GM12878 (cell line): ENCODE data around the gene CDH20. TPM values are rescaled to one million over a fixed set of nuclear protein-coding genes. Genes with fewer than 3 reads are reported as not detected.

Source experiments
- ATAC-seq: fragments of 200-7000 bp; cut with Tn5 transposase; 3 replicates; pipeline ENCODE4 v1.9.1; 2020; ENCODE audit warnings: mild to moderate bottlenecking, moderate library complexity
- BruUV-seq: library from RNA; stranded (reverse); fragments of 400-500 nt; replicated peaks from 2 replicates; lab custom pipeline; 2021; lab: Mats Ljungman, UMichigan
- CTCF ChIA-PET: fragments of 300-600 bp; sonication (Branson Sonifier 250); formaldehyde crosslinking; extraction: SDS; loops from one replicate; lab custom pipeline; 2021; ENCODE audit warnings: inconsistent platforms; lab: Yijun Ruan, JAX
- POLR2A ChIA-PET: fragments of 350-600 bp; formaldehyde crosslinking; extraction: SDS; loops from one replicate; lab custom pipeline; 2021; ENCODE audit warnings: inconsistent platforms; lab: Charles Lee
- RAD21 ChIA-PET: fragments of 300-600 bp; sonication (Branson Sonifier 250); formaldehyde crosslinking; loops from one replicate; lab custom pipeline; 2023; ENCODE audit warnings: antibody characterized with exemption; ENCODE audit not compliant: unreplicated experiment; lab: Charles Lee
- SMC1A ChIA-PET: fragments of 300-600 bp; sonication (Branson Sonifier 250); formaldehyde crosslinking; loops from one replicate; lab custom pipeline; 2023; ENCODE audit not compliant: unreplicated experiment, uncharacterized antibody; lab: Charles Lee
- DNase-seq: peaks from one replicate; pipeline ENCODE4 v3.0.0-alpha.2; 2011; ENCODE audit warnings: low read depth, low spot score
- FAIRE-seq: peaks from 3 replicates; lab custom pipeline; 2011; peaks lifted over from hg19 to GRCh38; lab: Jason Lieb, UNC
- H2AFZ ChIP-seq: 2 replicates; pipeline ENCODE4 v1.6.0; 2011; ENCODE audit warnings: low read depth, low read length, control low read depth; ENCODE audit not compliant: control insufficient read depth
- H3K27ac ChIP-seq: 2 replicates; pipeline ENCODE4 v1.5.1; 2011; ENCODE audit warnings: control low read depth; ENCODE audit not compliant: control insufficient read depth, insufficient read depth
- H3K27me3 ChIP-seq, 2 experiments: replicated peaks in 1 of 2; 2 replicates each; pipeline versions ENCODE4 v1.6.0 to v1.6.1; 2011; ENCODE audit warnings: low read length in 1 of 2; ENCODE audit not compliant: control insufficient read depth in 2 of 2, insufficient read depth in 2 of 2
- H3K36me3 ChIP-seq, 2 experiments: 2 replicates each; pipeline ENCODE4 v1.5.1; 2011; ENCODE audit warnings: low read length in 1 of 2; ENCODE audit not compliant: control insufficient read depth in 2 of 2, insufficient read depth in 2 of 2
- H3K4me1 ChIP-seq: 2 replicates; pipeline ENCODE4 v1.6.1; 2011; ENCODE audit warnings: mild to moderate bottlenecking, low read length, moderate library complexity, mixed read lengths; ENCODE audit not compliant: control insufficient read depth, insufficient read depth
- H3K4me2 ChIP-seq: 2 replicates; pipeline ENCODE4 v1.6.0; 2011; ENCODE audit warnings: control low read depth; ENCODE audit not compliant: control insufficient read depth, insufficient read depth
- H3K4me3 ChIP-seq: fragments of 200-600 bp; sonication (generic); 2 replicates; pipeline ENCODE4 v1.5.1; 2016
- H3K79me2 ChIP-seq: 2 replicates; pipeline ENCODE4 v1.6.0; 2011; ENCODE audit warnings: low read length; ENCODE audit not compliant: control insufficient read depth, insufficient read depth
- H3K9ac ChIP-seq: 2 replicates; pipeline ENCODE4 v1.8.0; 2011; ENCODE audit warnings: low read length, control low read depth, mixed read lengths; ENCODE audit not compliant: control insufficient read depth, insufficient read depth
- H3K9me3 ChIP-seq: replicated peaks from 3 replicates; pipeline ENCODE4 v1.5.1; 2011; ENCODE audit warnings: mild to moderate bottlenecking, low read length; ENCODE audit not compliant: control insufficient read depth, insufficient read depth
- H4K20me1 ChIP-seq: 2 replicates; pipeline ENCODE4 v1.6.0; 2011; ENCODE audit not compliant: control insufficient read depth, insufficient read depth
- BRCA1 ChIP-seq: IDR thresholded peaks from 2 replicates; pipeline ENCODE4 v1.6.1; 2011; ENCODE audit warnings: low read depth, low read length, improper control_type of control experiment
- CTCF ChIP-seq, 3 experiments: IDR thresholded peaks in 2 of 3; conservative IDR thresholded peaks in 1 of 3; 2 replicates each; pipeline ENCODE4 v1.5.1; 2011; ENCODE audit warnings: low read depth in 3 of 3, low read length in 3 of 3, mild to moderate bottlenecking in 3 of 3, control low read depth in 2 of 3, moderate library complexity in 2 of 3, inconsistent platforms in 1 of 3, mixed read lengths in 1 of 3; ENCODE audit not compliant: control insufficient read depth in 2 of 3, insufficient read depth in 1 of 3; ENCODE audit errors: extremely low read depth in 1 of 3
- ETV6 ChIP-seq, 2 experiments: fragments of 450-650 bp in 1 of 2; IDR thresholded peaks in 1 of 2; conservative IDR thresholded peaks in 1 of 2; 2 replicates each; pipeline ENCODE4 v1.6.1; 2014; ENCODE audit warnings: antibody characterized with exemption in 1 of 2, borderline replicate concordance in 1 of 2, low read depth in 1 of 2, mild to moderate bottlenecking in 1 of 2, moderate library complexity in 1 of 2
- EZH2 ChIP-seq: IDR thresholded peaks from 2 replicates; pipeline ENCODE4 v1.6.1; 2012; ENCODE audit warnings: low read depth, mild to moderate bottlenecking, control low read depth, inconsistent platforms, low read length, borderline replicate concordance; ENCODE audit not compliant: control insufficient read depth
- MEF2A ChIP-seq: IDR thresholded peaks from 2 replicates; pipeline ENCODE4 v1.6.1; 2011; ENCODE audit warnings: low read depth, mild to moderate bottlenecking, low read length, moderate library complexity; ENCODE audit not compliant: insufficient read depth
- NFXL1 ChIP-seq: fragments of 450-650 bp; IDR thresholded peaks from 2 replicates; pipeline ENCODE4 v1.6.1; 2017; ENCODE audit warnings: antibody characterized with exemption, mild to moderate bottlenecking, borderline replicate concordance
- PRDM15 ChIP-seq: fragments of 450-650 bp; formaldehyde crosslinking; IDR thresholded peaks from 2 replicates; pipeline ENCODE4 v1.4.0; 2020; ENCODE audit warnings: mild to moderate bottlenecking, moderate library complexity
- RB1 ChIP-seq: fragments of 450-650 bp; formaldehyde crosslinking; IDR thresholded peaks from 2 replicates; pipeline ENCODE4 v1.6.1; 2017; ENCODE audit warnings: mild to moderate bottlenecking, borderline replicate concordance
- RFX5 ChIP-seq: IDR thresholded peaks from 2 replicates; pipeline ENCODE4 v1.6.1; 2011; ENCODE audit warnings: low read depth, low read length, improper control_type of control experiment
- SP1 ChIP-seq: IDR thresholded peaks from one replicate; pipeline ENCODE4 v1.6.1; 2011; ENCODE audit warnings: low read depth, low read length
- TCF7 ChIP-seq: IDR thresholded peaks from 2 replicates; pipeline ENCODE4 v1.6.1; 2014; ENCODE audit warnings: antibody characterized with exemption, borderline replicate concordance
- ZNF384 ChIP-seq: IDR thresholded peaks from 2 replicates; pipeline ENCODE4 v1.6.1; 2012; ENCODE audit warnings: low read depth, mild to moderate bottlenecking, low read length, improper control_type of control experiment, borderline replicate concordance
- ZNF687 ChIP-seq: fragments of 450-650 bp; IDR thresholded peaks from 2 replicates; pipeline ENCODE4 v1.6.1; 2017; ENCODE audit warnings: mild to moderate bottlenecking, moderate library complexity
- WGBS: methylation state at CpG from one replicate; pipeline ENCODE4 v1.1.6; 2016; ENCODE audit warnings: low lambda C conversion rate; ENCODE audit not compliant: insufficient replicate concordance, insufficient coverage; ENCODE audit errors: missing lambda C conversion rate; 5-methylcytosine and 5-hydroxymethylcytosine counted together
- in situ Hi-C: fragments of 300-500 bp; cut with MboI; formaldehyde crosslinking; loops from 9 replicates; pipeline ENCODE4 v1.14.3; 2018; ENCODE audit warnings: mixed read lengths
- intact Hi-C: fragments of 100-400 bp; cut with micrococcal nuclease; formaldehyde crosslinking; loops from one replicate; pipeline ENCODE4 v1.14.2; 2022; ENCODE audit not compliant: unreplicated experiment
- polyA plus RNA-seq, 11 experiments: library from polyadenylated mRNA; depleted of rRNA in 4 of 11; unstranded in 6 of 11; stranded (reverse) in 5 of 11; fragments of >200 nt; fragmentation: Nextera tagmentation in 4 of 11; fragmentation: Illumina TruSeq in 1 of 11; extraction: Ambion mirVana in 4 of 11; extraction: Trizol in 1 of 11; gene quantifications; 1 replicate in 1 of 11; 2 replicates in 10 of 11; pipeline versions ENCODE4 v1.2.1 to v1.2.3, GENCODE V29; 2011 to 2016; ENCODE audit warnings: inconsistent platforms in 2 of 11, missing spikeins in 2 of 11, low read depth in 1 of 11
- total RNA-seq, 4 experiments: library from RNA; depleted of rRNA in 3 of 4; stranded (reverse); fragments of >200 nt in 3 of 4; fragmentation: Illumina TruSeq in 1 of 4; extraction: Trizol in 1 of 4; gene quantifications; 2 replicates each; pipeline versions ENCODE4 v1.2.1 to v1.2.3, GENCODE V29; 2013 to 2021

The CDH20 gene
- total and polyA plus RNA-seq, 10 of the 15 experiments (the other 5 are each of a cell fraction or from before 2014, with no cell fraction given): not detected

GRCh38 chr18:61554117-61554776 is 221.0 kb downstream of the CDH20 start:
- CTCF ChIA-PET: interaction anchor here (2.9 kb wide), 1 partner anchor 577 kb away, joined by 12 read pairs; no protein-coding TSS in a partner anchor
- no peak overlapping the region for H2AFZ ChIP-seq
- POLR2A ChIA-PET: no interaction called here
- RAD21 ChIA-PET: no interaction called here
- SMC1A ChIA-PET: interaction anchor here (0.9 kb wide), 1 partner anchor 577 kb away, joined by 3 read pairs; no protein-coding TSS in a partner anchor
- H4K20me1 ChIP-seq: no peaks in the 10 kb centered on the region
- H3K4me3 ChIP-seq: no peak overlapping the region
- no peak overlapping the region for H3K9ac ChIP-seq
- FAIRE-seq: no peak
- H3K9me3 ChIP-seq: no peaks in the 10 kb centered on the region
- BruUV-seq: no TSS peak
- intact Hi-C loops (no loop called here), in situ Hi-C loops (no loop called here)
- no peaks in the 10 kb centered on the region for H3K79me2 ChIP-seq
- WGBS: 79% methylated on average over 67 of the region's 67 CpGs
- H3K36me3 ChIP-seq: no peaks in the 10 kb centered on the region
- no peak for DNase-seq
- H3K4me1 ChIP-seq: no peaks in the 10 kb centered on the region
- H3K4me2 ChIP-seq: no peak overlapping the region
- ATAC-seq: no peak
- no peaks in the 10 kb centered on the region for H3K27me3 ChIP-seq
- TF ChIP-seq PRDM15 (CRISPR knock-in tag) (no peak), RFX5 (no peak), SP1 (no peak), ZNF384 (no peak), EZH2 (no peak), NFXL1 (no peak), MEF2A (no peak), ZNF687 (no peak), CTCF (IDR thresholded peaks at IDR 0.05 in 2 of 3, conservative IDR thresholded peaks at IDR 0.05 in 1 of 3; ENCODE audit: control insufficient read depth in 2 of 3, extremely low read depth in 1 of 3, insufficient read depth in 1 of 3, low read depth in 3 of 3, low read length in 3 of 3) (no peak), RB1 (no peak), ETV6 (conservative IDR thresholded peaks at IDR 0.05 in 1 of 2, IDR thresholded peaks at IDR 0.05 in 1 of 2; ENCODE audit: borderline replicate concordance in 1 of 2, low read depth in 1 of 2) (no peak), BRCA1 (no peak), TCF7 (no peak)
- H3K27ac ChIP-seq: no peak overlapping the region
